ENCODE results near the gene PCBP4.

Gene PCBP4

GRCh38 chr3:51943451-51944391 lies 23.5 kb downstream of the PCBP4 start:
- H3K9me3 ChIP-seq (replicated peaks in 1 of 11) = no peaks in the 10 kb centered on the region
- H3K27me3 ChIP-seq = no peaks in the 10 kb centered on the region
- peaks cover 0 to 29% (median 23%) of the 10 kb centered on the region in 11 experiments; a peak in 16 of 22 replicates for H4K20me1 ChIP-seq
- H3K4me3 ChIP-seq = no peak overlapping the region
- peak overlapping the region in 7 of 11 experiments; percentile 84 to 94 (median 90); a peak in 11 of 22 replicates for H3K27ac ChIP-seq
- H3K36me3 ChIP-seq = peaks cover 5 to 18% (median 9%) of the 10 kb centered on the region in 11 experiments
- H3K4me2 ChIP-seq = peak overlapping the region; percentile 84 to 97 (median 92); a peak in 21 of 22 replicates
- H3K9ac ChIP-seq = peak overlapping the region in 9 of 11 experiments; percentile 28 to 90 (median 85); a peak in 10 of 22 replicates
- peaks cover 36 to 45% (median 42%) of the 10 kb centered on the region in 10 experiments for H3K4me1 ChIP-seq
- TF ChIP-seq Cebpa-rat (IDR thresholded peaks at IDR 0.05) = no peak

GRCh38 chr3:51942603-51943450 lies 24.4 kb downstream of the PCBP4 start:
- H3K27me3 ChIP-seq = no peaks in the 10 kb centered on the region

GRCh38 chr3:51941798-51942602 lies 25.3 kb downstream of the PCBP4 start, which contains the start of the genes PARP3 and RRP9:
Gene PARP3, plus strand, starts transcription at chr3:51942363. Its CDS starts 993 bp downstream, at chr3:51943356.
Gene RRP9, minus strand, starts transcription at chr3:51941904. Its CDS starts 37 bp downstream, at chr3:51941867.
- peaks cover 36 to 52% (median 46%) of the 10 kb centered on the region in 10 experiments for H3K4me1 ChIP-seq
- peak within 1 kb of the TSS; percentile 81 to 94 (median 89) for H3K27ac ChIP-seq
- no peaks in the 10 kb centered on the region for H3K27me3 ChIP-seq
- H3K4me2 ChIP-seq = peak within 1 kb of the TSS; percentile 91 to 98 (median 96)
- H4K20me1 ChIP-seq = peaks cover 0 to 46% (median 38%) of the 10 kb centered on the region in 11 experiments; a peak in 16 of 22 replicates
- no peak for TF ChIP-seq Cebpa-rat (IDR thresholded peaks at IDR 0.05)
- H3K4me3 ChIP-seq = peak within 1 kb of the TSS; percentile 76 to 97 (median 90)
- H3K9ac ChIP-seq = peak within 1 kb of the TSS; percentile 80 to 94 (median 87)
- peaks cover 19 to 36% (median 26%) of the 10 kb centered on the region in 11 experiments for H3K36me3 ChIP-seq
- no peaks in the 10 kb centered on the region for H3K9me3 ChIP-seq (replicated peaks in 1 of 11)

More at GRCh38 chr3:51942603-51943450, 24.4 kb downstream of the PCBP4 start:
- Histone ChIP-seq H3K4me3 (peak overlapping the region; percentile 44 to 90 (median 58)), H3K4me2 (peak overlapping the region; percentile 84 to 97 (median 92)), H3K4me1 (peaks cover 36 to 49% (median 45%) of the 10 kb centered on the region in 10 experiments), H3K9me3 (replicated peaks in 1 of 11) (no peaks in the 10 kb centered on the region), H3K9ac (peak overlapping the region; percentile 79 to 90 (median 86)), H3K27ac (peak overlapping the region; percentile 81 to 94 (median 89)), H3K36me3 (peaks cover 11 to 27% (median 18%) of the 10 kb centered on the region in 11 experiments), H4K20me1 (peaks cover 0 to 38% (median 32%) of the 10 kb centered on the region in 11 experiments; a peak in 16 of 22 replicates)
- no peak for TF ChIP-seq Cebpa-rat (IDR thresholded peaks at IDR 0.05)

GRCh38 chr3:51941463-51941797 lies 25.8 kb downstream of the PCBP4 start:
- H4K20me1 ChIP-seq = peaks cover 0 to 52% (median 39%) of the 10 kb centered on the region in 11 experiments; a peak in 16 of 22 replicates
- H3K4me2 ChIP-seq = peak overlapping the region; percentile 84 to 98 (median 94)
- peaks cover 36 to 52% (median 46%) of the 10 kb centered on the region in 10 experiments for H3K4me1 ChIP-seq
- H3K9ac ChIP-seq = peak overlapping the region; percentile 76 to 94 (median 83)
- H3K4me3 ChIP-seq = peak overlapping the region; percentile 76 to 97 (median 90)
- no peaks in the 10 kb centered on the region for H3K27me3 ChIP-seq
- H3K9me3 ChIP-seq (replicated peaks in 1 of 11) = no peaks in the 10 kb centered on the region
- H3K36me3 ChIP-seq = peaks cover 25 to 41% (median 32%) of the 10 kb centered on the region in 11 experiments
- peak overlapping the region; percentile 8 to 87 (median 74); a peak in 21 of 22 replicates for H3K27ac ChIP-seq
- TF ChIP-seq Cebpa-rat (IDR thresholded peaks at IDR 0.05) = no peak

GRCh38 chr3:51940648-51941462 lies 26.4 kb downstream of the PCBP4 start:
- peaks cover 0 to 57% (median 42%) of the 10 kb centered on the region in 11 experiments; a peak in 16 of 22 replicates for H4K20me1 ChIP-seq
- no peaks in the 10 kb centered on the region for H3K9me3 ChIP-seq (replicated peaks in 1 of 11)
- H3K4me1 ChIP-seq = peaks cover 36 to 52% (median 46%) of the 10 kb centered on the region in 10 experiments
- H3K9ac ChIP-seq = peak overlapping the region; percentile 76 to 94 (median 83)
- TF ChIP-seq Cebpa-rat (IDR thresholded peaks at IDR 0.05) = no peak
- H3K4me3 ChIP-seq = peak overlapping the region; percentile 76 to 97 (median 90)
- peak overlapping the region; percentile 8 to 87 (median 74); a peak in 21 of 22 replicates for H3K27ac ChIP-seq
- peak overlapping the region; percentile 84 to 98 (median 94) for H3K4me2 ChIP-seq
- no peaks in the 10 kb centered on the region for H3K27me3 ChIP-seq
- H3K36me3 ChIP-seq = peaks cover 31 to 47% (median 38%) of the 10 kb centered on the region in 11 experiments

GRCh38 chr3:51938780-51939425 lies 28.4 kb downstream of the PCBP4 start:
- Histone ChIP-seq H3K9me3 (replicated peaks in 1 of 11) (no peaks in the 10 kb centered on the region), H3K4me3 (no peak overlapping the region), H4K20me1 (peaks cover 0 to 77% (median 58%) of the 10 kb centered on the region in 11 experiments; a peak in 16 of 22 replicates), H3K4me2 (peak overlapping the region in 7 of 11 experiments; percentile 16 to 98 (median 84); a peak in 9 of 22 replicates), H3K27me3 (no peaks in the 10 kb centered on the region), H3K36me3 (peaks cover 50 to 67% (median 57%) of the 10 kb centered on the region in 11 experiments), H3K4me1 (peaks cover 36 to 51% (median 43%) of the 10 kb centered on the region in 10 experiments), H3K27ac (no peak overlapping the region), H3K9ac (peak overlapping the region in 7 of 11 experiments; percentile 8 to 39 (median 25); a peak in 9 of 22 replicates)
- TF ChIP-seq Cebpa-rat (IDR thresholded peaks at IDR 0.05) = no peak

Measured in BLaER1 treated with 17β-estradiol and CSF1 and Interleukin-3, amounts not matched to agents 10 nM and 100 nM (cell line).